GM10266 (cell line): Measurements from ENCODE around the gene RPS21.

Experiments
- DNase-seq: peaks from one replicate; pipeline ENCODE4 v3.0.0; 2012; ENCODE audit errors: extremely low spot score
- CTCF ChIP-seq: IDR thresholded peaks from 2 replicates; pipeline ENCODE4 v1.5.1; 2012; ENCODE audit warnings: mild to moderate bottlenecking, low read depth; ENCODE audit not compliant: control insufficient read depth, insufficient read depth; ENCODE audit errors: missing control alignments

RPS21 gene

GRCh38 chr20:62386383-62387218, at the start of gene RPS21:
Gene RPS21 (plus strand): TSS chr20:62387103. CDS start chr20:62387339, 236 bp downstream.
- TF ChIP-seq CTCF: peak; percentile 2
- DNase-seq: peak; percentile 97

GRCh38 chr20:62337558-62338293, 49.2 kb upstream of the RPS21 start:
- no peak for DNase-seq
- TF ChIP-seq CTCF: no peak

GRCh38 chr20:62338294-62338620, 48.6 kb upstream of the RPS21 start:
- no peak for TF ChIP-seq CTCF
- DNase-seq: no peak

GRCh38 chr20:62339647-62340062, 47.2 kb upstream of the RPS21 start:
- TF ChIP-seq CTCF: no peak
- DNase-seq: peak; percentile 75

DNA sequence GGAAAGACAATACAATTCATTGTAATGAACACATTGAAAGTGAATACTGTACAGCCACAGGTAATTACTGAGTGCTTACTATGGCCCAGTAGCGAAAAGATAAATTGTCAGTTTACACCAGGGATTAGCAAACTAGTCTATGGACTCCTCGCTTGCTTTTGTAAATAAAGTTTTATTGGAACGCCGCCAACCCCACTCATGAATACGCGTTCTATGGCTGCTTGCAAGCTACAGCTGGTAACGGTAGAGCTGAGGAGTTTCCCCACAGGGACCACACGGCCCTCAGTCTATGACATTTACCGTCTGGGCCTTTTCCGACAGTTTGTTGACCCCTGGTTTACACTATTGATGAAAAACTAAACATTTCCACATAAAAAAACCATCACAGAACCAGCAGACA, 44.0 kb upstream of the RPS21 start:
- no peak for TF ChIP-seq CTCF
- no peak for DNase-seq

- TF ChIP-seq CTCF: no peak
- DNase-seq: no peak
Observed at GRCh38 chr20:62344092-62344491, 42.8 kb upstream of the RPS21 start.

GRCh38 chr20:62344782-62345181, 42.1 kb upstream of the RPS21 start:
- DNase-seq: no peak
- no peak for TF ChIP-seq CTCF
